GM10248 (cell line): ENCODE measurements around the gene MED13L.

Experiments
- CTCF ChIA-PET: fragments of 300-600 bp; sonication (Branson Sonifier 250); formaldehyde crosslinking; extraction: SDS; loops from one replicate; lab custom pipeline; 2021; ENCODE audit warnings: antibody characterized with exemption; lab: Yijun Ruan, JAX
- POLR2A ChIA-PET: fragments of 350-650 bp; sonication (Branson Sonifier 250); formaldehyde crosslinking; extraction: SDS; loops from one replicate; lab custom pipeline; 2020; ENCODE audit warnings: antibody characterized with exemption; lab: Yijun Ruan, JAX
- DNase-seq: peaks from one replicate; pipeline ENCODE4 v3.0.0; 2012; ENCODE audit errors: extremely low spot score
- TF ChIP-seq, protein P1 (sequence below): IDR thresholded peaks from 2 replicates; pipeline ENCODE4 v1.5.1; 2012; ENCODE audit warnings: mild to moderate bottlenecking, low read depth; ENCODE audit errors: extremely low read depth, missing control alignments, control extremely low read depth

MED13L gene

DNA sequence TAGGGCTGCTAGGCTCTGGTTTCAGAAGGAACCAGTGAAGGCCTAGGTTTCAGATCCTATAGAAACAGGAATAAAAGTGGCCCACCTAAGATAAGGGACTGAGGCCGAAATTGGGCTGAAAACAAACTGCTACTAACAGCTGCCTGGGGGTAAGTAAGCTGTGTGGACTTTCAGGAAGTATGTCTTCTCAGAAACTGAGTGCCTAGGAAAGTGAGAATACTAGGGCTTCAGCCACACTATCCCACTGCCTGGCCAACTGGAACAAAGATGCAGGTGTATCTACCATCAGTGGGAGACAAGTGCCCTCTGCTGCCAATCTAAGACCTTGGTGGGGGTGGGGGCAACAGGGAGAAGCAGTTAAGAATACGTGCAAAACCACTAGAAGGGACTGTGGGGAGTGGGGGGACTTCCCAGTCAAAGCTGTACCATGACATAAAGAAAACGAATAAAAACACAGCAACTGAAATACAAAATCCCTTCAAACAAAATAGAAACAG, 82.5 kb downstream of the MED13L start:
- peak; percentile 45 for DNase-seq
- TF ChIP-seq, protein P1, sequence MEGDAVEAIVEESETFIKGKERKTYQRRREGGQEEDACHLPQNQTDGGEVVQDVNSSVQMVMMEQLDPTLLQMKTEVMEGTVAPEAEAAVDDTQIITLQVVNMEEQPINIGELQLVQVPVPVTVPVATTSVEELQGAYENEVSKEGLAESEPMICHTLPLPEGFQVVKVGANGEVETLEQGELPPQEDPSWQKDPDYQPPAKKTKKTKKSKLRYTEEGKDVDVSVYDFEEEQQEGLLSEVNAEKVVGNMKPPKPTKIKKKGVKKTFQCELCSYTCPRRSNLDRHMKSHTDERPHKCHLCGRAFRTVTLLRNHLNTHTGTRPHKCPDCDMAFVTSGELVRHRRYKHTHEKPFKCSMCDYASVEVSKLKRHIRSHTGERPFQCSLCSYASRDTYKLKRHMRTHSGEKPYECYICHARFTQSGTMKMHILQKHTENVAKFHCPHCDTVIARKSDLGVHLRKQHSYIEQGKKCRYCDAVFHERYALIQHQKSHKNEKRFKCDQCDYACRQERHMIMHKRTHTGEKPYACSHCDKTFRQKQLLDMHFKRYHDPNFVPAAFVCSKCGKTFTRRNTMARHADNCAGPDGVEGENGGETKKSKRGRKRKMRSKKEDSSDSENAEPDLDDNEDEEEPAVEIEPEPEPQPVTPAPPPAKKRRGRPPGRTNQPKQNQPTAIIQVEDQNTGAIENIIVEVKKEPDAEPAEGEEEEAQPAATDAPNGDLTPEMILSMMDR, result peak; percentile 19
- CTCF ChIA-PET, result interaction anchor here (1.2 to 2.4 kb wide), 15 partner anchors 8 to 343 kb away, joined by 3 to 10 read pairs (median 5); no protein-coding TSS in a partner anchor
- POLR2A ChIA-PET, result no interaction called here

- POLR2A ChIA-PET, result no interaction called here
- no peak for DNase-seq
- TF ChIP-seq, protein P1, result no peak
- CTCF ChIA-PET, result interaction anchor here (1.5 to 2.2 kb wide), 2 partner anchors 12 to 18 kb away, joined by 3 to 5 read pairs; no protein-coding TSS in a partner anchor
Measured at GRCh38 chr12:116189692-116190091, 87.8 kb downstream of the MED13L start.

GRCh38 chr12:116188581-116188980, 88.9 kb downstream of the MED13L start:
- TF ChIP-seq, protein P1, result no peak
- CTCF ChIA-PET, result interaction anchor here (1.5 to 2.2 kb wide), 2 partner anchors 11 to 17 kb away, joined by 3 to 5 read pairs; no protein-coding TSS in a partner anchor
- no peak for DNase-seq
- POLR2A ChIA-PET, result no interaction called here

DNA sequence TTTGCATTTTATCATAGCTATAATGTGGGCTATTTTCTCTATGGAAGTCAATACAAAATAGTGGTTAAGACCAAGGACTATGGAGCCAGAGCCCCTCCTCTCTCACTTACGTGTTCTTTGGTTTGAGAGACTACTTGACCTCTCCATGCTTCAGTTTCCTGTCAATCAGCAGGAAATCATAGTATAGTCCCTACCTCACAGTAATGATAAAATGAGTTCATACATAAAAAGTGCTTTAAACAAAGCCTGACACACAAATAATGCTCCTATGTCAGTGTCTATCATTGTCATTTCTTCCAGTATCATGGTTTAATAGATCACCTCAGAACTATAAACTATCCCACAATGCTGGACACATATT, 90.4 kb downstream of the MED13L start:
- no peak for DNase-seq
- CTCF ChIA-PET, result interaction anchor here (0.8 to 2.3 kb wide), 6 partner anchors 9 to 372 kb away, joined by 3 to 7 read pairs (median 3); partner anchors contain the start of gene MAP1LC3B2
- POLR2A ChIA-PET, result no interaction called here
- TF ChIP-seq, protein P1, result no peak

DNA sequence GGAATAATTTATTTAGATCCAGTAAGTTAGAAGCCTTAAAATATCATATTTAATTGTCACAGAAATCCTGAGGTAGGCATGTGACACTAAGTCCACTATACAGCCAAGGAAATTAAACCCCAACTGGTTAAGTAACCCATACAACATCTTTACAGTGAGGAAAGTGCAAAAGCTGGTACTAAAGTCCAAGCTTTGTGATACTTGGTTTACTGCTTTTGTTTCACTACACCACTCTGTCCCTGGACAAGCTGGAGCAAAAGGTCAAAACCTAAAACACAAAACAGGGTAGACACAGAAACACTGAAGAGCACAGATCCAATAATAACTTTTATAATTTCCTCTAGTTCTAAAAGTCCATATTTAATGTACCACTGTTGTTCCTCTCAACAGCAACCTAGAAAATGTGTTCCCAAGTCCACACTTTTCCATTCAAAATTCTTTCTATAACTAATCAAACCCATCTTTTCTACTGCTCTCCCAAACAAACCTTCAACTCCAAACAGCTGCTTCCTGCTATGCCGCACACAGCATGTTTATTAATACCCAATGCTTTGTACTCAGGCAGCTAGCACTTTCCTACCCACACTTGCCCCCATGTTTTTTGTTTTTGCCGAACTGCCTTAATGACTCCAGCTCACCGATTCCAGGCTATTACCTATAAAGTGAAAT, 90.9 kb downstream of the MED13L start:
- DNase-seq, result no peak
- ChIA-PET CTCF (interaction anchor here (1.4 to 2.3 kb wide), 5 partner anchors 9 to 372 kb away, joined by 3 to 7 read pairs (median 3); partner anchors contain the start of gene MAP1LC3B2), POLR2A (no interaction called here)
- TF ChIP-seq, protein P1, result no peak

DNA sequence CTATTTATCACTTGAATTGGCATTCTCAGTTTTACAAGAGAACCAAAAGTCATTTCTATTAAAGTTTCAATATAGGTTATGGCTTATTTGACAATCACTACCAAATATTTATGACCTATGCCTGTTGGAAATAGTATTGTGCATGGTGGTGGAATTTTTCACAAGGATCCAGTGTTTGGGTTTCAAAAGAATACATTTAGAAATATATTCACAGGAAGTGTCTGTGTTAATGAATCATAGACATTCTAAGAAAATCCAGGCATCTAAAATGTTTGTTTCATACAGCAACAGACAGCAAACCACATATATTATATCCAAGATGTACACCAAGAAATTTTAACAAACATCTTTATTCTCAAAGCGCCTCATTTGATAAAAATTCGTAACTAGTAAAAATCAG, 92.7 kb downstream of the MED13L start:
- ChIA-PET POLR2A (no interaction called here), CTCF (interaction anchor here (1.4 kb wide), 1 partner anchor 16 kb away, joined by 3 read pairs; no protein-coding TSS in a partner anchor)
- DNase-seq, result no peak
- TF ChIP-seq, protein P1, result no peak
